ENCODE measurements around the gene NOXRED1. TPM values are rescaled to one million over a fixed set of nuclear protein-coding genes. Genes with fewer than 3 reads are reported as not detected.

Gene NOXRED1
- total RNA-seq, 1 donor from 2014 or later, result 0.77 TPM

DNA sequence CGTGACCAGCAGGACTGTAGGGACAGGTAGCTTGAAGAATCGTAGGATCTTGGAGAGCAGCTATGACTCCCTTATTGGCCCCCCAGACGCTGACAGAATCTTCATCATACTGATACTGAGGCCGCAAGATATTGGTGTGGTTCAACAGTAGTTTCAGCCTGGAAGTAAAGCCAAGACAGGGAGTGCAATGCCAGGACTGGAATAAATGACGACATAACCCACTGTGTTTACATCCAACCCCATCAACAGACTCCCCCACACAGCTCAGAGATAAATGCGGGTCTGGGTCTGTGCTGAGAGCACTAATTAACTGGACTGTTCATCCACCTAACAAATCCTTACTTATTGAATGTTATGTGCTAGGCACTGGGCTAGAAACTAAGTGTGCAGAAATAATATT is 16.6 kb downstream of the NOXRED1 start:
- Histone ChIP-seq H3K4me1 (peaks cover 9% of the 10 kb centered on the region), H3K9me3 (no peaks in the 10 kb centered on the region), H3K27ac (peak overlapping the region; percentile 27), H3K4me3 (no peak overlapping the region), H3K27me3 (ENCODE audit: low read depth) (no peaks in the 10 kb centered on the region), H3K36me3 (no peaks in the 10 kb centered on the region)
- TF ChIP-seq, protein P1, sequence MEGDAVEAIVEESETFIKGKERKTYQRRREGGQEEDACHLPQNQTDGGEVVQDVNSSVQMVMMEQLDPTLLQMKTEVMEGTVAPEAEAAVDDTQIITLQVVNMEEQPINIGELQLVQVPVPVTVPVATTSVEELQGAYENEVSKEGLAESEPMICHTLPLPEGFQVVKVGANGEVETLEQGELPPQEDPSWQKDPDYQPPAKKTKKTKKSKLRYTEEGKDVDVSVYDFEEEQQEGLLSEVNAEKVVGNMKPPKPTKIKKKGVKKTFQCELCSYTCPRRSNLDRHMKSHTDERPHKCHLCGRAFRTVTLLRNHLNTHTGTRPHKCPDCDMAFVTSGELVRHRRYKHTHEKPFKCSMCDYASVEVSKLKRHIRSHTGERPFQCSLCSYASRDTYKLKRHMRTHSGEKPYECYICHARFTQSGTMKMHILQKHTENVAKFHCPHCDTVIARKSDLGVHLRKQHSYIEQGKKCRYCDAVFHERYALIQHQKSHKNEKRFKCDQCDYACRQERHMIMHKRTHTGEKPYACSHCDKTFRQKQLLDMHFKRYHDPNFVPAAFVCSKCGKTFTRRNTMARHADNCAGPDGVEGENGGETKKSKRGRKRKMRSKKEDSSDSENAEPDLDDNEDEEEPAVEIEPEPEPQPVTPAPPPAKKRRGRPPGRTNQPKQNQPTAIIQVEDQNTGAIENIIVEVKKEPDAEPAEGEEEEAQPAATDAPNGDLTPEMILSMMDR (IDR thresholded peaks at IDR 0.05), result no peak
- ATAC-seq (peak; percentile 23 to 48), DNase-seq (no peak)
- intact Hi-C loops (cut with DNase I), result no loop called here

DNA sequence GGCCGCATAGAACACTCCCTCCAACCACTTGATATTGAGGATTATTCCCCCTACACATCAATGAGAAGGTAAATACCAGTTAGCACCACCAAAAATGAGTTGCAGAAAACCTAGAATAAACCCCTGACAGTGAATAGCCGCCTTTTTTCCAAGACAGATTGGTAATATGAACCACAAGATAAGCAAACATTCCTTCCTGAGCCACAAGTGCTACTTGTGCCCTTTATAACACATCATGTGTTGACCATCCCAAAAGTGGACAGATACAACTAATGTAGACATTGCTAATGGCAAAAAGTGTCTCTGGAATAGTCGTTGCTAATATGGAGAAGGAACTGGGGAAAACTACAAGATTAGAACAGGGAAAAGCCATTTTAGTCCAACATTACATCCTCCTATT is 17.2 kb downstream of the NOXRED1 start:
- H3K9me3 ChIP-seq, result no peaks in the 10 kb centered on the region
- peaks cover 9% of the 10 kb centered on the region for H3K4me1 ChIP-seq
- no peak overlapping the region for H3K27ac ChIP-seq
- no peak overlapping the region for H3K4me3 ChIP-seq
- H3K27me3 ChIP-seq (ENCODE audit: low read depth), result no peaks in the 10 kb centered on the region
- no peaks in the 10 kb centered on the region for H3K36me3 ChIP-seq
- DNase-seq (no peak), ATAC-seq (no peak)
- intact Hi-C loops (cut with DNase I), result no loop called here
- TF ChIP-seq, protein P1 (IDR thresholded peaks at IDR 0.05), result no peak

DNA sequence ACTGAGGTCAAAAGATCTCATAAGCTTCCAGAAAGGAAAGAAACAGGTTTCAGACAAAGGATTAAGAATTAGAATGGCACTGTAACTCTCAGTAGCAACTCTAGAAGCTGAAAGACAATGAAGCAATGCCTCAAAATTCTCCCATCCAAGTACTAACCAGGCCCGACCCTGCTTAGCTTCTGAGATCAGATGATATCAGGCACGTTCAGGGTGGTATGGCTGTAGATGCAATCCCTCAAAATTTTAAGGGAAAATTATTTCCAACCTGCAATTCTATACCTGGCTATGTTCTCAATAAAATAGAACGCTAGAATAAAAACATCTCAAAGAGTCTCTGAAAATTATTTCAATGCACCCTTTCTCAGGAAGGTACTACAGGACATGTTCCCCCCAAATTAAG is 19.6 kb downstream of the NOXRED1 start:
- no peak overlapping the region for H3K4me3 ChIP-seq
- H3K27me3 ChIP-seq (ENCODE audit: low read depth), result no peaks in the 10 kb centered on the region
- H3K9me3 ChIP-seq, result no peaks in the 10 kb centered on the region
- TF ChIP-seq, protein P1 (IDR thresholded peaks at IDR 0.05), result no peak
- H3K27ac ChIP-seq, result no peak overlapping the region
- no peaks in the 10 kb centered on the region for H3K36me3 ChIP-seq
- intact Hi-C loops (cut with DNase I), result no loop called here
- H3K4me1 ChIP-seq, result peaks cover 9% of the 10 kb centered on the region
- DNase-seq (no peak), ATAC-seq (no peak)

DNA sequence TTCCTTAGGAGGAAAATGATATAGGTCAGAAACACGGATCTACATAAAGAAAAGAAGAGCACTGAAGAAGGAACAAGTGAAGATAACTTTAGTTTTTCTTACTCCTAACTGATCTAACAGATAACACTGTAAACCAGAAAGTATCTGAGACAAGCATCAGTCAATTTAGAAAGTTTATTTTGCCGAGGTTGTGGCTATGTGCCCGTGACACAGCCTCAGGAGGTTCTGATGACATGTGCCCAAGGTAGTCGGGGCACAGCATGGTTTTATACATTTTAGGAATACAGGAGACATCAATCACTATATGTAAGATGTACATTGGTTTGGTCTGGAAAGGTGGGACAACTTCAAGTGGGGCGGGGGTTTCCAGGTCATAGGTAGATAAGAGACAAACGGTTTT is 23.1 kb downstream of the NOXRED1 start:
- DNase-seq, result no peak
- H3K27ac ChIP-seq, result no peak overlapping the region
- intact Hi-C loops (cut with DNase I), result no loop called here
- H3K9me3 ChIP-seq, result no peaks in the 10 kb centered on the region
- H3K4me1 ChIP-seq, result no peaks in the 10 kb centered on the region
- no peak overlapping the region for H3K4me3 ChIP-seq
- no peaks in the 10 kb centered on the region for H3K36me3 ChIP-seq
- no peaks in the 10 kb centered on the region for H3K27me3 ChIP-seq (ENCODE audit: low read depth)
- no peak for ATAC-seq
- TF ChIP-seq, protein P1 (IDR thresholded peaks at IDR 0.05), result no peak

DNA sequence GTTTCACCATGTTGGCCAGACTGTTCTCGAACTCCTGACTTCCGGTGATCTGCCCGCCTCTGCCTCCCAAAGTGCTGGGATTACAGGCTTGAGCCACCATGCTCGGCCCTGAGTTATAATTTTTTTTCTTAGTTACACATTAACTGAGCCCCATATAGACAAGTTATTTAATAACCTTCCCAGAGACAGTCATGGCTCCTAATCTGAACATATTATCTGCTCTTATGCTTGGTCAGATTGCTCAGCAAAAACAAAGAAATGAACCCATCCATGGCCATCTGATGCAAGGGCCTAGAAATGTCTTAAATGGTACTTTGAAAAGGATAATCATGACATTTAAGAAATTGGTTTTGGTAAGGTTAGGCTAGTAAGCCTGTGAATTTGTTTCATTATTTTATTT is 33.1 kb downstream of the NOXRED1 start:
- Histone ChIP-seq H3K36me3 (no peaks in the 10 kb centered on the region), H3K27ac (no peak overlapping the region), H3K27me3 (ENCODE audit: low read depth) (no peaks in the 10 kb centered on the region), H3K4me3 (no peak overlapping the region), H3K4me1 (no peaks in the 10 kb centered on the region), H3K9me3 (no peaks in the 10 kb centered on the region)
- intact Hi-C loops (cut with DNase I), result no loop called here
- TF ChIP-seq, protein P1 (IDR thresholded peaks at IDR 0.05), result no peak
- ATAC-seq, result no peak
- DNase-seq, result no peak

DNA sequence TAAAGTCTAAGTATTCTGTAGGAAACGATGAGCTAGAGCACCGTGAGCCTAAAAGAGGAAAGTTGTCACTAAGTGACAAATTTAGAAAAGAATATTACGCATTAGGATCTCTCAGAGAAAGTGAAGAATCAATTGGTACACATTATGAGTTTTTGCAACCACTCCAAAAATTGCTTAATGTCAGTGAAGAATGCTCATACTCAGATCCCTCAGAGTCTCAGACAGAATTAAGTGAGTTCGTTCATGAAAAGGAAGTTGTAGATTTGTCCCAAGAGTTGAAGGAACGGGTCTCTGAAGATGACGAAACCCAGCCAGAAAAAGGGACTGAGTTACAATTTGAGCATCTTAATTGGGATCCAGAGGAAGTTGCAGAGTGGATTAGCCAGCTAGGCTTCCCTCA is 44.6 kb downstream of the NOXRED1 start:
- no peak for ATAC-seq
- Histone ChIP-seq H3K27me3 (ENCODE audit: low read depth) (no peaks in the 10 kb centered on the region), H3K27ac (no peak overlapping the region), H3K4me3 (no peak overlapping the region), H3K9me3 (no peaks in the 10 kb centered on the region), H3K36me3 (no peaks in the 10 kb centered on the region), H3K4me1 (peaks cover 16% of the 10 kb centered on the region)
- no peak for DNase-seq
- intact Hi-C loops (cut with DNase I), result no loop called here
- TF ChIP-seq, protein P1 (IDR thresholded peaks at IDR 0.05), result no peak

Measured in lower lobe of right lung (tissue), 2 donors.